Jurkat, Clone E6-1 (cell line): ENCODE data around the gene SLCO1B3. TPM values are rescaled to one million over a fixed set of nuclear protein-coding genes. Genes with fewer than 3 reads are reported as not detected.
"Not testable (repeated sequence)": the region's sequence is repeated elsewhere in the genome, so short reads cannot be mapped to it uniquely, and the experiment has no call there.

Experiments used
- DNase-seq: peaks from one replicate; pipeline ENCODE4 v3.0.0-alpha.2; 2011; ENCODE audit warnings: low read depth, low spot score
- H3K4me3 ChIP-seq: 2 replicates; pipeline ENCODE4 v1.5.1; 2011; ENCODE audit warnings: mild to moderate bottlenecking, low read length, control low read depth, moderate library complexity
- polyA plus RNA-seq: library from polyadenylated mRNA; unstranded; fragments of >200 nt; gene quantifications from one replicate; pipeline ENCODE4 v1.2.1, GENCODE V29; 2012; ENCODE audit warnings: missing spikeins; ENCODE audit not compliant: insufficient read length, insufficient read depth

The SLCO1B3 gene
- not detected for polyA plus RNA-seq

GRCh38 chr12:20810487-20810886, at the start of gene SLCO1B3:
Gene SLCO1B3 (plus strand): TSS chr12:20810705. CDS start chr12:20815739, 5,034 bp downstream.
- no peak within 1 kb of the TSS for H3K4me3 ChIP-seq
- no peak for DNase-seq

- no peak overlapping the region for H3K4me3 ChIP-seq
- DNase-seq = no peak
These were observed 33.1 kb upstream of the SLCO1B3 start for GRCh38 chr12:20777420-20777819.

GRCh38 chr12:20778969-20779368, 31.5 kb upstream of the SLCO1B3 start:
- H3K4me3 ChIP-seq = no peak overlapping the region
- no peak for DNase-seq

GRCh38 chr12:20779971-20780370, 30.5 kb upstream of the SLCO1B3 start:
- H3K4me3 ChIP-seq, DNase-seq: not testable (repeated sequence)

GRCh38 chr12:20783796-20784357, 26.6 kb upstream of the SLCO1B3 start:
- not testable (repeated sequence) for DNase-seq, H3K4me3 ChIP-seq

- no peak overlapping the region for H3K4me3 ChIP-seq
- no peak for DNase-seq
These were observed 17.5 kb upstream of the SLCO1B3 start for GRCh38 chr12:20792971-20793370.

- peak; percentile 10 for DNase-seq
- H3K4me3 ChIP-seq = no peak overlapping the region
These were observed 12.0 kb upstream of the SLCO1B3 start for GRCh38 chr12:20798554-20798953.

- no peak for DNase-seq
- no peak overlapping the region for H3K4me3 ChIP-seq
These were observed 10.3 kb upstream of the SLCO1B3 start for GRCh38 chr12:20800160-20800559.

GRCh38 chr12:20801035-20801434, 9.5 kb upstream of the SLCO1B3 start:
- no peak overlapping the region for H3K4me3 ChIP-seq
- DNase-seq = no peak

GRCh38 chr12:20805921-20806320, 4.6 kb upstream of the SLCO1B3 start:
- no peak overlapping the region for H3K4me3 ChIP-seq
- DNase-seq = no peak

- H3K4me3 ChIP-seq = no peak overlapping the region
- DNase-seq = no peak
These were observed 3.1 kb upstream of the SLCO1B3 start for GRCh38 chr12:20807192-20808080.

- DNase-seq = no peak
- no peak overlapping the region for H3K4me3 ChIP-seq
These were observed 2.0 kb upstream of the SLCO1B3 start for GRCh38 chr12:20808521-20808920.

- no peak overlapping the region for H3K4me3 ChIP-seq
- DNase-seq = no peak
These were observed 5.1 kb downstream of the SLCO1B3 start for GRCh38 chr12:20815574-20815973.

GRCh38 chr12:20822415-20822814, 11.9 kb downstream of the SLCO1B3 start:
- no peak overlapping the region for H3K4me3 ChIP-seq
- no peak for DNase-seq

- H3K4me3 ChIP-seq = no peak overlapping the region
These were observed 12.4 kb downstream of the SLCO1B3 start for GRCh38 chr12:20822925-20823324.

GRCh38 chr12:20829919-20830318, 19.4 kb downstream of the SLCO1B3 start:
- no peak overlapping the region for H3K4me3 ChIP-seq
- no peak for DNase-seq

More at GRCh38 chr12:20822925-20823324, 12.4 kb downstream of the SLCO1B3 start:
- no peak for DNase-seq

- DNase-seq = no peak
- H3K4me3 ChIP-seq = no peak overlapping the region
These were observed 20.0 kb downstream of the SLCO1B3 start for GRCh38 chr12:20830456-20830855.

- no peak for DNase-seq
These were observed 22.4 kb downstream of the SLCO1B3 start for GRCh38 chr12:20832911-20833310.

GRCh38 chr12:20852649-20853048, 42.1 kb downstream of the SLCO1B3 start:
- no peak overlapping the region for H3K4me3 ChIP-seq
- DNase-seq = no peak

More at GRCh38 chr12:20832911-20833310, 22.4 kb downstream of the SLCO1B3 start:
- no peak overlapping the region for H3K4me3 ChIP-seq

- no peak for DNase-seq
These were observed 52.6 kb downstream of the SLCO1B3 start for GRCh38 chr12:20863056-20863455.

More at GRCh38 chr12:20863056-20863455, 52.6 kb downstream of the SLCO1B3 start:
- H3K4me3 ChIP-seq = no peak overlapping the region
